Measurements from ENCODE around the gene DDX19B.
"Not testable (repeated sequence)": the region's sequence is repeated elsewhere in the genome, so short reads cannot be mapped to it uniquely, and the experiment has no call there.

DDX19B gene

GRCh38 chr16:70289229-70290094 is 9.5 kb upstream of the DDX19B start, which contains the start of gene AARS1:
TSS of gene AARS1 (minus strand) at chr16:70289506. CDS start at chr16:70282763, 6,743 bp downstream.
- peak; percentile 97 to 99 (median 98) for DNase-seq

GRCh38 chr16:70290949-70291519 is 8.0 kb upstream of the DDX19B start:
- no peak for DNase-seq

- DNase-seq: not testable (repeated sequence)
Measured at GRCh38 chr16:70292148-70292547, 6.8 kb upstream of the DDX19B start.

DNA sequence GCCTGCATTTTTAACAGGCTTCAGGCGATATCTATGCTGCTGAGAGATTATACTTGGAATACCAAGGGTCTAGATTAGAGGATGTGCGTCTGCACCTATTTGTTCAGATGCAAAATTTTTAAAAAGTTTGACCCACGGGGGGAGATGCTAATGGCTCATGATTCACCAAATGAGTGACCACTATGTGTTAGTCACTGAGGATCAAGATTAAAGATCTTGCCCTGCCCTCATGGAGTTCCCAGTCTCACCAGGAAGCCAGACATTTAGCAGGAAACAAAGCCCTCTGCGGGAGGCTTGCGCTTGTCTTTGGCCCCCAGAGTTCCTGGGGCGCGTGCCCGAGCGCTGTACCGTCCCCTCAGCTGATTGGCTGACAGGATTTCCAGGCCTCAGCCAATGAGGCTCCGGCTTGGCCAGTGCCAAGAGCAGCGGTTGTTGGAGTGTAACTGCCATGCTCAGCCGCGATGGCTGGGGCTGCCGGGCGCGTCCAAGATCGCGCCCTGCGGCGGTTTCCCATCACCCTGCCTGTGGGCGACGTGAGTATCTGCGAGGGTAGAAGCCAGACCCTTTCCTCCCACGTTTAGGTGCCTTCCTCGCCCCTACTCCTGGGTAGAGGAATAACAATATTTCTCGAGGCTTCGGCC is 4.5 kb upstream of the DDX19B start:
- DNase-seq: no peak

GRCh38 chr16:70295634-70296033 is 3.4 kb upstream of the DDX19B start:
- DNase-seq: no peak

- no peak for DNase-seq
Measured at GRCh38 chr16:70301121-70301520, 2.1 kb downstream of the DDX19B start.

DNA sequence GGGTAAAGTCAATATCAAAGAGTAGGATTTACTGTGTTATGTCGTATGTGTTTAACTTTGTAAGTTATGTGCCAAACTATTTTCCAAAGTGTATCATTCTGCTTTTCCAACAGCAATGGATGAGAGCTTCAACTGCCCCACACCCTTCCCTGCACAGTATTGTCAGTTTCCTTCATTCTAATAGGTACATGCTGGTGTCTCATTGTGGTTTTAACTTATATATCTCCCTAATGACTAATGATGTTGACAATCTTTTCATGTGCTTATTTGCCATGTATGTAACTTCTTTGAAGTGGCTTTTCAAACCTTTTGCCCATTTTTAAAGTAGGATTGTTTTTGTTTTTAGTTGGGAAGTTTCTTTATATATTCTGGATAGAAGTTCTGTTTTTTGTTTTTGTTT is 3.8 kb downstream of the DDX19B start:
- DNase-seq: no peak

DNA sequence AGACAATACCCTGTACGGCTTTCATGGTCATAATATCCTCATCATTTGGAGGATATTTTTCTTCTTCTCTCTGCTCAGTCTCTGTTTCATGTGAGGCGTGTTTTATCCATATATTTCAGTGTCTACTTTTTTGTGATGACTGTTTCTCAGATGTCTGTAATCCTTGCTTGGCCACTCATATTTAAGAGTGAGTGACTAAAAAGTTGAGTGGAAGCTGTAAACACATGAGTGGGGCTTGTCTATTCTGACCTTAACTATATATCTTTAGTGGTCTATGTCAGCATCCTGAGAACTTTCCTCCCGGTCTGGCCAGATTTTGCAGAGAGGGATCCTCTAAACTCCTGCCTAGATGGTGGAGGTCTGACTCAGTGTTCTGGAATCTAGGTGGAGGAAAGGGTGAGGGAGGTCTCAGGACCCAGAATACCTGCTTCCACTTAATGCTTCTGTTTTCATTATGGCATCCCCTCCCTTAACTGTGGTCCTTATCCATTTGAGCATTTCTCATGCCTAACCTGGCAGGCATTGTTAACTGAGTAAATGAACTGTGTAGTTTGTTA is 6.0 kb downstream of the DDX19B start:
- peak in 1 of 3 donors; percentile 10 for DNase-seq

- no peak for DNase-seq
Measured at GRCh38 chr16:70306880-70307279, 7.9 kb downstream of the DDX19B start.

GRCh38 chr16:70307726-70308125 is 8.7 kb downstream of the DDX19B start:
- not testable (repeated sequence) for DNase-seq

- no peak for DNase-seq
Measured at GRCh38 chr16:70320121-70320520, 21.1 kb downstream of the DDX19B start.

DNA sequence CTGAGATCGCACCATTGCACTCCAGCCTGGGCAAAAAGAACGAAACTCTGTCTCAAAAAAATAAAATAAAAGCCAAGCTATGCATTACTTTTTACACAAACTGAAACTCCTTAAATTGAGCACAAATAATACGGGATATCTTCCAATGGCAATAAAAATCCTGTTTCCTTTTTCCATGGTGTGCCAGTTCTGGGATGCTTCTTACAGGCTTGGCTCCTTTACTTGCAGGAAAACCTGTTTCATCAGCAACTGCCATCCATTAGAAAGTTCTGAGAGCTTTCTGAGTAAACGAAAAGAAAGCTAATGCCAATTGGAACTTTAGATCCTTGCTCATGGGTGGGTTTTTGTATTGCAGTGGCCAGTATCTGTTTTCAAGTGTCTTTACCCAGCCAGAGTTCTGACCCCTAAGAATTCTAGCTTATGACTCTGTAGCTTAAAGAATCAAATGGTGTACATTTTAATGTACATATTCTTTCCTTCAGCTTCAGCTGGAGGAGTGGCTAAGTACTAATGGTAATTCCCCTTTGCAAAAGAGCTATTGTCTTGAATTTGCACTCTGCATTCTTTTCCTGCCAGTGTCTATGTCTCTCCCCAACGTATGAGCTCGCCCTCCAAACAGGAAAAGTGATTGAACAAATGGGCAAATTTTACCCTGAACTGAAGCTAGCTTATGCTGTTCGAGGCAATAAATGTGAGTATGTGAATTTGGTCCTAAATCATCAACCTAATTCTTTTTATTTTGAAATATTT is 26.2 kb downstream of the DDX19B start:
- DNase-seq: no peak

DNA sequence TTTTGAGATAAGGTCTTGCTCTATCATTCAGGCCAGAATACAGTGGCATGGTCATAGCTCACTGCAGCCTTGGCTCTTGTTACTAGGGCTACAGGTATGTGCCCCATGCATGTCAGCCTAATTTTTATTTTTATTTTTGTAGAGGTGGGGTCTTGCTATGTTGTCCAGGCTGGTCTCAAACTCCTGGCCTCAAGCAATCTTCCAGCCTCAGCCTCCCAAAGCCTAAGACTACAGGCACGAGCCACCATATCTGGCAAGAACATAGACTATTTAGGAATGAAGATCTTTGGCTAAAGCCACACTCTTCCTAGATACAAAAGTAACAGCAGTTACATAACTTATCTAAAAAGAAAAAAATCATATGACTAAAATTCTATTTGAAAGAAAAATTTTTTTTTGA is 32.1 kb downstream of the DDX19B start:
- DNase-seq: no peak

DNA sequence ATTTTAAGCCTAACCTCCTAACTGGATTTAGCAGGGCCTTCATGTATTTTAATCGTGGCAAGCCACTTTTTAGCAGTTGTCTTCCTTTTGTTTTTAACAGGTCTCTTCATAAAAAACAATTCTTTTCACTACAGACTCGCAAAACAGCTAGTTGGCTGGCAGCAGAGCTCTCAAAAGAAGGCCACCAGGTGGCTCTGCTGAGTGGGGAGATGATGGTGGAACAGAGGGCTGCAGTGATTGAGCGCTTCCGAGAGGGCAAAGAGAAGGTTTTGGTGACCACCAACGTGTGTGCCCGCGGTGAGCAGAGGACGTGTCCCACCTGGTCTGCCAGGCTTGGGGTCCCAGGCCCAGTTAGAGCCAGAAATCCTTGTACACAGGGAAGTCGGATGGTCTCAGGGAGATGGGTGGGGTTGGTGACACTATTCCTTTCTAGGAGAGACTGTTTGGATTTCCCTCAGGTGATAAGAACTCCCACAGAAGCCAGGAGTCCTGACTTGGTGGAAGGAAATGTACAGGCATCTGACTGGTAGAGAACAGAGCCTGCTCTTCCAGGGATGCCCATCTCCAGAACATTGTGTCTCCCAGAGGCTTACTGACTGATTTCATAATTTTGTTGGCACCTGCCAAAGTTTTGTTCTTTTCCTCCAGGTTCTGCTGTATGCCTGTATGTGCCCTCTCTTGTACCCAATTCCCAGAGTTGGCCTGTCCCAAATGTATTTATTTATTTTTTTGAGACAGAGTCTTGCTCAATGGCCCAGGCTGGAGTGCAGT is 32.8 kb downstream of the DDX19B start:
- DNase-seq: peak in 2 of 3 donors; percentile 4 to 5

DNA sequence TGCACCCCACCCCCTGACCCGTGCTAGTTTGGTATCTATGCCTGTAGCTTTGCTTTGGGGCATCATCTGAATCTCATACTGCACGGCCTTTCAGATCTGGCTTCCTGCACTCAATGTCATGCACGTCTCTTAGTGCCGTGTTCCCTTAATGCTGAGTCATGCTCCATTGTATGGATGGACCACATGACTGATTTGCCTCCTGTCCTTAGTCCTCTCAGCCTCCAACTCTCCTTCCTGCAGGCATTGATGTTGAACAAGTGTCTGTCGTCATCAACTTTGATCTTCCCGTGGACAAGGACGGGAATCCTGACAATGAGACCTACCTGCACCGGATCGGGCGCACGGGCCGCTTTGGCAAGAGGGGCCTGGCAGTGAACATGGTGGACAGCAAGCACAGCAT is 33.7 kb downstream of the DDX19B start:
- DNase-seq: not testable (repeated sequence)

- DNase-seq: no peak
Measured at GRCh38 chr16:70337814-70338213, 38.8 kb downstream of the DDX19B start.

DNA sequence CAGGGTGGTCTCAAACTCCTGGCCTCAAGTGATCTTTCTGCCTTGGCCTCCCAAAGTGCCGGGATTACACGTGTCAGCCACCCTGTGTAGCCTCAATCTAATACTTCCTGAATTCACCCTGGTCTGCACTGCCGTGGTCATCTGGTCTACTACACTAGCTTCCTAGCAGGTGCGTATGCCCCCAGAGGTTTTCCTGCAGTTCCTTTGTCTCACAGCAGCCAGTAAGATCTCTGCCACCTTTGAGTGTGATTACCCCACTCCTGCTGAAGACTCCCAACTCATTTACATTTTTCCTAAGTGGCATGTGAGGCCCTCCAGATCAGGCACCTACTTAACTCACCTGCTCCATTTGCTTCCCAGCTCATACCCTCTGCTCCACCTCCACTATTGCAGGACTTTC is 42.6 kb downstream of the DDX19B start:
- no peak for DNase-seq

- no peak for DNase-seq
Measured at GRCh38 chr16:70342016-70342415, 43.0 kb downstream of the DDX19B start.

- no peak for DNase-seq
Measured at GRCh38 chr16:70345840-70346239, 46.9 kb downstream of the DDX19B start.

GRCh38 chr16:70348991-70349390 is 50.0 kb downstream of the DDX19B start:
- no peak for DNase-seq

DNA sequence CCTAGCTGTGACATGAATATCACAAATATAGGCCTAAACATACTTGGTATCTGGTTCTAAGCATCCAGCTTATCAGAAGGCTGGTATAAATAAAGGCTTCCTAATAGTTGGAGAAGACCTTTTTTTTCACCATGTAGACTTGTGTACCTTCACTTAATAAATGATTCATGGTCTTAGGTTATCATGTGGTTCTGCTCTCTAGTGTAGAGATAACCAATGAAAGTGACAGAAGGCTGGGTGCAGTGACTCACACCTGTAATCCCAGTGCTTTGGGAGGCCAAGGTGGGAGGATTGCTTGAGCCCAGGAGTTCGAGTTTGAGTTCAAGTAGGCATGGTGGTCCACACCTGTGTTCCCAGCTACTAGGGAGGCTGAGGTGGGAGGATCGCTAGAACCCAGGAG is 50.8 kb downstream of the DDX19B start:
- no peak for DNase-seq

DNA sequence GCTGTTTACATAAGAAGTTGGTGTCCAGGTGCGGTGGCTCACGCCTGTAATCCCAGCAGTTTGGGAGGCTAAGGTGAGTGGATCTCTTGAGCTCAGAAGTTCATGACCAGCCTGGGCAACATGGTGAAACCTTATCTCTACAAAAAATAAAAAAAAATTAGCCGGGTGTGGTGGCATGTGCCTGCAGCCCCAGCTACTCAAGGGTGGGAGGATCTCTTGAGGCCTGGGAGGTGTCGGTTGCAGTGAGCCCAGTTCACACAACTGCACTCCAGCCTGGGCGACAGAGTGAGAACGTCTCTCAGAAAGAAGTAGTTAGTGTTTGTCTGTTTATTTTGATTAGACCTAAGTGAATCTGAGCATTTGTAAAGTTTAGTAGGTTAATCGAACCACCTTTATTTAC is 60.6 kb downstream of the DDX19B start:
- no peak for DNase-seq
